Transverse colon (tissue), 4 donors: ENCODE measurements around the gene RNASE1. TPM values are rescaled to one million over a fixed set of nuclear protein-coding genes. Genes with fewer than 3 reads are reported as not detected.
A peak's percentile ranks its signal among the peaks of the same experiment; 100 is the strongest.

Experiments used
- DNase-seq: peaks from one replicate; pipeline ENCODE4 v3.0.0-alpha.2; 2019
- H3K27ac ChIP-seq, 4 donors: fragments of 200-600 bp; sonication (generic); 2 replicates each; pipeline ENCODE4 v1.5.1; 2016 to 2018; ENCODE audit warnings: inconsistent platforms in 4 of 4
- H3K27me3 ChIP-seq: fragments of 200-600 bp; sonication (generic); 2 replicates; pipeline ENCODE4 v1.5.1; 2017; ENCODE audit warnings: inconsistent platforms
- H3K36me3 ChIP-seq, 4 donors: fragments of 200-600 bp; sonication (generic); 2 replicates each; pipeline ENCODE4 v1.5.1; 2017 to 2019; ENCODE audit warnings: inconsistent platforms in 4 of 4
- H3K4me1 ChIP-seq, 4 donors: fragments of 200-600 bp; sonication (generic); 2 replicates each; pipeline ENCODE4 v1.5.1; 2017 to 2020; ENCODE audit warnings: inconsistent platforms in 4 of 4
- H3K4me3 ChIP-seq, 4 donors: fragments of 200-600 bp; sonication (generic); 1 replicate in 1 of 4; 2 replicates in 3 of 4; pipeline versions ENCODE4 v1.5.1 to v1.6.1; 2017 to 2019; ENCODE audit warnings: inconsistent platforms in 4 of 4
- H3K9me3 ChIP-seq, 2 donors: fragments of 200-600 bp; sonication (generic); 2 replicates each; pipeline ENCODE4 v1.5.1; 2017 to 2019; ENCODE audit warnings: inconsistent platforms in 2 of 2
- CTCF ChIP-seq, 5 experiments: fragments of 200-600 bp in 3 of 5; fragments of 450-650 bp in 2 of 5; sonication (generic) in 3 of 5; IDR thresholded peaks; 1 replicate in 2 of 5; 2 replicates in 3 of 5; pipeline ENCODE4 v1.5.1; 2016 to 2017; ENCODE audit warnings: antibody characterized with exemption in 5 of 5, inconsistent platforms in 3 of 5, mild to moderate bottlenecking in 2 of 5, moderate library complexity in 1 of 5
- EP300 ChIP-seq: sonication (generic); formaldehyde crosslinking; IDR thresholded peaks from one replicate; pipeline ENCODE4 v1.6.1; 2017; ENCODE audit warnings: antibody characterized with exemption, low read depth
- POLR2A ChIP-seq: fragments of 450-650 bp; IDR thresholded peaks from one replicate; pipeline ENCODE4 v1.6.1; 2016; ENCODE audit warnings: antibody characterized with exemption, mild to moderate bottlenecking, moderate library complexity
- POLR2AphosphoS5 ChIP-seq, 3 donors: sonication (generic); formaldehyde crosslinking; IDR thresholded peaks; one replicate each; pipeline ENCODE4 v1.6.1; 2016; ENCODE audit warnings: antibody characterized with exemption in 3 of 3
- WGBS, 2 donors: methylation state at CpG; one replicate each; pipeline ENCODE4 v1.1.5; 2018; ENCODE audit warnings: low coverage in 1 of 2; 5-methylcytosine and 5-hydroxymethylcytosine counted together
- in situ Hi-C, 4 donors: fragments of 200-750 bp; cut with MboI; loops; one replicate each; pipeline versions ENCODE4 v1.15.0 to v1.15.1; 2017; ENCODE audit warnings: low sequenced_read_pairs in 3 of 4, low pct_ligation_motif_present in 1 of 4, low pct_unique_long_range_greater_than_20kb in 1 of 4
- intact Hi-C: fragments of 100-400 bp; cut with DNase I; formaldehyde crosslinking; loops from one replicate; pipeline ENCODE4 v1.15.1; 2023; ENCODE audit warnings: low total_unique reads
- total RNA-seq, 4 donors: library from RNA; depleted of rRNA; stranded (reverse); fragments of >200 nt; gene quantifications; one replicate each; pipeline ENCODE4 v1.1.0, GENCODE V29; 2016

RNASE1 gene
- total RNA-seq, 4 donors from 2014 or later = 96.7 to 296 (median 177) TPM

GRCh38 chr14:20811986-20812975 is 9.6 kb upstream of the RNASE1 start:
- in situ Hi-C loops = no loop called here
- 18% methylated on average over 7 of the region's 7 CpGs; no CpG with 5 or more reads in 1 of the 2 donors for WGBS, 2 donors
- peak overlapping the region; percentile 37 to 68 (median 60) for H3K27ac ChIP-seq

GRCh38 chr14:20809917-20810316 is 7.3 kb upstream of the RNASE1 start:
- in situ Hi-C loops = no loop called here
- no peaks in the 10 kb centered on the region for H3K36me3 ChIP-seq
- TF ChIP-seq CTCF (IDR thresholded peaks at IDR 0.05) (no peak), POLR2A (no peak), EP300 (no peak), POLR2AphosphoS5 (IDR thresholded peaks at IDR 0.05) (no peak)
- no peak overlapping the region for H3K4me3 ChIP-seq
- H3K27me3 ChIP-seq = no peaks in the 10 kb centered on the region
- WGBS, 2 donors = 71 to 88% methylated on average over 4 to 5 of the region's 5 CpGs
- intact Hi-C loops = no loop called here
- H3K4me1 ChIP-seq = peaks cover 0 to 52% (median 20%) of the 10 kb centered on the region in 4 donors
- no peak overlapping the region for H3K27ac ChIP-seq
- DNase-seq = no peak
- no peaks in the 10 kb centered on the region for H3K9me3 ChIP-seq

More at GRCh38 chr14:20811986-20812975, 9.6 kb upstream of the RNASE1 start:
- Histone ChIP-seq H3K9me3 (no peaks in the 10 kb centered on the region), H3K36me3 (no peaks in the 10 kb centered on the region), H3K27me3 (no peaks in the 10 kb centered on the region), H3K4me1 (peaks cover 0 to 44% (median 17%) of the 10 kb centered on the region in 4 donors), H3K4me3 (no peak overlapping the region)
- intact Hi-C loops = no loop called here
- TF ChIP-seq EP300 = no peak
- no peak for TF ChIP-seq CTCF (IDR thresholded peaks at IDR 0.05)
- TF ChIP-seq POLR2A = no peak
- no peak for TF ChIP-seq POLR2AphosphoS5 (IDR thresholded peaks at IDR 0.05)
- DNase-seq = peak; percentile 49

GRCh38 chr14:20808162-20808483 is 5.5 kb upstream of the RNASE1 start:
- TF ChIP-seq CTCF (IDR thresholded peaks at IDR 0.05) (no peak), POLR2A (no peak), EP300 (no peak)
- 53 to 58% methylated on average over 1 to 3 of the region's 3 CpGs for WGBS, 2 donors

GRCh38 chr14:20807304-20808161 is 4.9 kb upstream of the RNASE1 start:
- in situ Hi-C loops (no loop called here), intact Hi-C loops (no loop called here)
- WGBS, 2 donors = 27 to 41% methylated on average over 6 of the region's 6 CpGs
- Histone ChIP-seq H3K9me3 (no peaks in the 10 kb centered on the region), H3K4me1 (peaks cover 0 to 47% (median 20%) of the 10 kb centered on the region in 4 donors), H3K27me3 (no peaks in the 10 kb centered on the region), H3K27ac (peak overlapping the region in 1 of 4 donors; percentile 57), H3K4me3 (no peak overlapping the region), H3K36me3 (no peaks in the 10 kb centered on the region)
- TF ChIP-seq POLR2AphosphoS5 (IDR thresholded peaks at IDR 0.05) = no peak
- peak in 1 of 5 experiments; percentile 22 for TF ChIP-seq CTCF (IDR thresholded peaks at IDR 0.05)
- no peak for TF ChIP-seq EP300
- TF ChIP-seq POLR2A = no peak
- no peak for DNase-seq

More at GRCh38 chr14:20808162-20808483, 5.5 kb upstream of the RNASE1 start:
- DNase-seq = no peak
- Histone ChIP-seq H3K4me1 (peaks cover 0 to 50% (median 19%) of the 10 kb centered on the region in 4 donors), H3K4me3 (no peak overlapping the region), H3K9me3 (no peaks in the 10 kb centered on the region), H3K27ac (peak overlapping the region in 1 of 4 donors; percentile 57), H3K36me3 (no peaks in the 10 kb centered on the region), H3K27me3 (no peaks in the 10 kb centered on the region)
- intact Hi-C loops = no loop called here
- in situ Hi-C loops = no loop called here
